Measurements from ENCODE around the gene FMN2. TPM values are rescaled to one million over a fixed set of nuclear protein-coding genes. Genes with fewer than 3 reads are reported as not detected.

Gene FMN2
- total RNA-seq, 1 donor from 2014 or later, result 0.52 TPM

DNA sequence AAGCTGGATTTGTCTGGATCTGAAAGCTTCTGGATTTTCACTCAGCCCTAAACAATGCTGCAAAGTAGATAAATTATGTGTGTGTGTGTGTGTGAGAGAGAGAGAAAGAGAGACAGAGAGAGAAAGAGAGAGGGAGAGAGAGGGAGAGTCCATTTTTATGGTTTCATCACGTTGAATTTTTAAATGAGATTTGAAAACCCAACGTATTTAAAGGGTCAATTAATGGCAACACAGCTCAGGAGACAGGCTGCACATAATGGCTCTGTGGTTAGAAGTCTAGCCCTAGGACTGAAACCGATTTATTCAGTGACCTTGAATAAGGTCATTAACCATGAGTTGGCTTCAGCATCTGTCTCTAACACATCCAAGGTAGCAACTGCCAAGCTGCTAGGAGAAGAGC, 35.3 kb upstream of the FMN2 start:
- H3K27ac ChIP-seq, result no peak overlapping the region
- no peak for DNase-seq
- H3K4me3 ChIP-seq, result no peak overlapping the region
- no peaks in the 10 kb centered on the region for H3K4me1 ChIP-seq
- H3K27me3 ChIP-seq, result no peaks in the 10 kb centered on the region
- no peaks in the 10 kb centered on the region for H3K9me3 ChIP-seq
- ATAC-seq, result no peak
- no peaks in the 10 kb centered on the region for H3K36me3 ChIP-seq
- TF ChIP-seq CTCF (IDR thresholded peaks at IDR 0.05), result no peak
- intact Hi-C loops (cut with DNase I), result no loop called here

- no peaks in the 10 kb centered on the region for H3K36me3 ChIP-seq
- H3K9me3 ChIP-seq, result no peaks in the 10 kb centered on the region
- intact Hi-C loops (cut with DNase I), result no loop called here
- no peak overlapping the region for H3K4me3 ChIP-seq
- no peaks in the 10 kb centered on the region for H3K27me3 ChIP-seq
- H3K27ac ChIP-seq, result no peak overlapping the region
- ATAC-seq (no peak), DNase-seq (no peak)
- no peaks in the 10 kb centered on the region for H3K4me1 ChIP-seq
- TF ChIP-seq CTCF (IDR thresholded peaks at IDR 0.05), result no peak
These were observed 33.6 kb upstream of the FMN2 start for GRCh38 chr1:240058049-240058448.

DNA sequence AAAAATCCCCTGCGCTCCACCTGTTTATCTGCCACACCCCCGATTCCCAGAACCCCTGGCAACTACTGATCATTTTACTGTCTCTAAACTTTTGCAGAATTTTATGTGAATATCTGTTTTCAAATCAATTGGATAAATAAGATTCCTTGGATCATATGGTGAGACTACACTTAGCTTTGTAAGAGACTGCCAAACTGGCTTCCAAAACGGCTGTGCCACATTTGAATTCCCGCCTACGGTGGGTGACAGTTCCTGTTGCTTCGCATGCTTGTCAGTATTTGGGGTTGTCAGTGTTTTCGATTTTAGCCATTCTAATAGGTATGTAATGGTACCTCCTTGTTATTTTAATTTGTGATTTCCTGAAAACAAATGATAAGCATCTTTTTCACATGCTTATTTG, 22.7 kb upstream of the FMN2 start:
- H3K4me1 ChIP-seq, result no peaks in the 10 kb centered on the region
- H3K27me3 ChIP-seq, result no peaks in the 10 kb centered on the region
- H3K4me3 ChIP-seq, result no peak overlapping the region
- H3K27ac ChIP-seq, result no peak overlapping the region
- DNase-seq, result no peak
- H3K36me3 ChIP-seq, result no peaks in the 10 kb centered on the region
- no peaks in the 10 kb centered on the region for H3K9me3 ChIP-seq
- TF ChIP-seq CTCF (IDR thresholded peaks at IDR 0.05), result no peak
- intact Hi-C loops (cut with DNase I), result no loop called here
- ATAC-seq, result no peak

GRCh38 chr1:240070188-240070587, 21.5 kb upstream of the FMN2 start:
- no peaks in the 10 kb centered on the region for H3K27me3 ChIP-seq
- H3K9me3 ChIP-seq, result no peaks in the 10 kb centered on the region
- no peak overlapping the region for H3K27ac ChIP-seq
- no peaks in the 10 kb centered on the region for H3K4me1 ChIP-seq
- no peak for ATAC-seq
- DNase-seq, result no peak
- H3K4me3 ChIP-seq, result no peak overlapping the region
- TF ChIP-seq CTCF (IDR thresholded peaks at IDR 0.05), result no peak
- intact Hi-C loops (cut with DNase I), result no loop called here
- H3K36me3 ChIP-seq, result no peaks in the 10 kb centered on the region

DNA sequence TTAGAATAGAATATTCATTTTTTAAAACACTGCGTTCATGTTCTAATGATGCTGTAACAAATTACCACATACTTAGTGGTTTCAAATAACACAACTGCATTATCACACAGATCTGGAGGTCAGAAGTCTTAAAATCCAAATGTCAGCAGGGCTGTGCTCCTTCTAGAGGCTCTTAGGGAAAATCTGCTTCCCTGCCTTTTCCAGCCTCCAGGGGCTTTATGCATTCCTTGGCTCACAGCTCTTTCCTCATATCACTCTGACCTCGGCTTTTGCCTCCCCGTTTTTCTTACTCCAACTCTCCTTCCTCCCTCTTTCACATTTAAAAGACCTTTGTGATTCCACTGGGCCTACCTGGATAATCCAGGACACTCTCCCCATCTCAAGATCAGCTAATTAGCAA, 18.6 kb upstream of the FMN2 start:
- Histone ChIP-seq H3K36me3 (no peaks in the 10 kb centered on the region), H3K9me3 (no peaks in the 10 kb centered on the region), H3K27ac (no peak overlapping the region), H3K4me1 (no peaks in the 10 kb centered on the region), H3K4me3 (no peak overlapping the region), H3K27me3 (no peaks in the 10 kb centered on the region)
- ATAC-seq (no peak), DNase-seq (no peak)
- intact Hi-C loops (cut with DNase I), result no loop called here
- TF ChIP-seq CTCF (IDR thresholded peaks at IDR 0.05), result no peak

DNA sequence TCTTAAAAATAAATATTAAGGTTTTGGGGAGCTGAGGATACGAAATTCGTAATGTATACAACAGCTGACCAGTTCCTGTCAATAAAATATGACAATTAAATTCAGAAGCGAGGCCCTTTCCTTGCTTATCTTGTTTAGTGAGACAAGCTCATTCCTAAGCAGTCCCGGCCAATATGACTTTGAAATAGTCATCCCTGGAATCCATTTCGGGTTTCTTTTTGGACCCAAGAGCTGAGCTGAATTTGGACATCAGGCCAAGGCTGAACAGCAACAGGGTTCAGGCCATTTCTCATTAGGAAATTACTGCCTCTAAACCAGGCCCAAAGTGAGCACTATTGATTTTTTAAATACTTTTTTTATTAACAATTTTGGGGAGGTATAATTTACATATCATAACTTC, 17.3 kb upstream of the FMN2 start:
- TF ChIP-seq CTCF (IDR thresholded peaks at IDR 0.05), result no peak
- no peaks in the 10 kb centered on the region for H3K9me3 ChIP-seq
- no peaks in the 10 kb centered on the region for H3K27me3 ChIP-seq
- no peak overlapping the region for H3K4me3 ChIP-seq
- no peaks in the 10 kb centered on the region for H3K4me1 ChIP-seq
- intact Hi-C loops (cut with DNase I), result no loop called here
- no peak for ATAC-seq
- H3K27ac ChIP-seq, result no peak overlapping the region
- H3K36me3 ChIP-seq, result no peaks in the 10 kb centered on the region
- no peak for DNase-seq
